Panc1 (cell line): ENCODE data around the gene PRKD2.

ENCODE experiments used
- CTCF ChIP-seq: fragments of 450-650 bp; IDR thresholded peaks from 2 replicates; pipeline ENCODE4 v1.5.1; 2017; ENCODE audit warnings: mild to moderate bottlenecking
- POLR2AphosphoS5 ChIP-seq: IDR thresholded peaks from 2 replicates; pipeline ENCODE4 v1.6.1; 2012; ENCODE audit warnings: mild to moderate bottlenecking, low read depth, low read length, moderate library complexity

- no peak for TF ChIP-seq CTCF
- TF ChIP-seq POLR2AphosphoS5, result no peak
Measured at GRCh38 chr19:46697204-46697960, 19.5 kb downstream of the PRKD2 start.
